A673 (cell line): ENCODE results near the gene IER5L.

Experiments used
- EZH2 ChIP-seq: fragments of 200-600 bp; sonication (generic); IDR thresholded peaks from 2 replicates; pipeline ENCODE4 v1.6.1; 2017; ENCODE audit warnings: borderline replicate concordance, low read depth, mild to moderate bottlenecking, mixed read lengths, antibody characterized with exemption, low read length; ENCODE audit not compliant: poor library complexity, severe bottlenecking
- TF ChIP-seq, protein P1 (sequence below): fragments of 300-800, 200-600 bp; sonication (generic); conservative IDR thresholded peaks from 2 replicates; pipeline ENCODE4 v1.5.1; 2017; ENCODE audit warnings: low read depth, mild to moderate bottlenecking, antibody characterized with exemption, low read length, moderate library complexity, mixed read lengths

DNA sequence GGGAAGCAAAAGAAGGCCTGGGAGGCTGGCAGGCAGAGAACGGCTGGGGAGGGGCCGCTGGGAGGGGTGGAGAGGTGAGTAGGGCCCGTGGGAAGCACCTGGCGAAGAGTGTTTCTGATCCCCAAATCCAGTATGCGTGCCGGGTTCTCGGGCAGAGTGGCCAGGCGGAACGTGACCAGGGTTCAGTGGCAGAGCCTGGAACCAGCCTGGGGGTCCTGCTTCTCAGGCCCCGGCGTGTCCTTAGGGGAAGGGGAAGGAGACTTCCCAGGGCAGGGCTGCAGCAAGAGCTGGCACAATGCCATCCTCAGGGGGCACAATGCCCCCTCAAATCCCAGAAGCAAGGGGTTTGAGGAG lies 25.5 kb upstream of the IER5L start:
- TF ChIP-seq, protein P1, sequence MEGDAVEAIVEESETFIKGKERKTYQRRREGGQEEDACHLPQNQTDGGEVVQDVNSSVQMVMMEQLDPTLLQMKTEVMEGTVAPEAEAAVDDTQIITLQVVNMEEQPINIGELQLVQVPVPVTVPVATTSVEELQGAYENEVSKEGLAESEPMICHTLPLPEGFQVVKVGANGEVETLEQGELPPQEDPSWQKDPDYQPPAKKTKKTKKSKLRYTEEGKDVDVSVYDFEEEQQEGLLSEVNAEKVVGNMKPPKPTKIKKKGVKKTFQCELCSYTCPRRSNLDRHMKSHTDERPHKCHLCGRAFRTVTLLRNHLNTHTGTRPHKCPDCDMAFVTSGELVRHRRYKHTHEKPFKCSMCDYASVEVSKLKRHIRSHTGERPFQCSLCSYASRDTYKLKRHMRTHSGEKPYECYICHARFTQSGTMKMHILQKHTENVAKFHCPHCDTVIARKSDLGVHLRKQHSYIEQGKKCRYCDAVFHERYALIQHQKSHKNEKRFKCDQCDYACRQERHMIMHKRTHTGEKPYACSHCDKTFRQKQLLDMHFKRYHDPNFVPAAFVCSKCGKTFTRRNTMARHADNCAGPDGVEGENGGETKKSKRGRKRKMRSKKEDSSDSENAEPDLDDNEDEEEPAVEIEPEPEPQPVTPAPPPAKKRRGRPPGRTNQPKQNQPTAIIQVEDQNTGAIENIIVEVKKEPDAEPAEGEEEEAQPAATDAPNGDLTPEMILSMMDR = no peak
- no peak for TF ChIP-seq EZH2
